HEK293 (cell line): ENCODE data around the gene IRF3.

Experiments
- PBX3 ChIP-seq: sonication (generic); formaldehyde crosslinking; IDR thresholded peaks from 2 replicates; pipeline ENCODE4 v1.8.1; 2022; ENCODE audit warnings: mild to moderate bottlenecking, moderate library complexity, missing genetic modification reagents
- ZNF23 ChIP-seq: fragments of 450-650 bp; formaldehyde crosslinking; IDR thresholded peaks from 2 replicates; pipeline ENCODE4 v1.5.1; 2016; ENCODE audit warnings: missing biosample characterization, missing genetic modification characterization, borderline replicate concordance
- ZNF555 ChIP-seq: fragments of 450-650 bp; formaldehyde crosslinking; conservative IDR thresholded peaks from 2 replicates; pipeline ENCODE4 v1.5.1; 2017; ENCODE audit warnings: missing biosample characterization, mild to moderate bottlenecking, missing genetic modification characterization, inconsistent platforms

- TF ChIP-seq ZNF555 (tag by site-specific recombination) (no peak), ZNF23 (tag by site-specific recombination) (no peak), PBX3 (CRISPR knock-in tag) (no peak)
These were observed 3.9 kb upstream of the IRF3 start for GRCh38 chr19:49669516-49669915.
